ENCODE results near the gene GTF3A. TPM values are rescaled to one million over a fixed set of nuclear protein-coding genes. Genes with fewer than 3 reads are reported as not detected.

The GTF3A gene
- total and polyA plus RNA-seq, 2 of the 4 experiments (the other 2 are of a cell fraction), result 74.1 to 116 TPM

DNA sequence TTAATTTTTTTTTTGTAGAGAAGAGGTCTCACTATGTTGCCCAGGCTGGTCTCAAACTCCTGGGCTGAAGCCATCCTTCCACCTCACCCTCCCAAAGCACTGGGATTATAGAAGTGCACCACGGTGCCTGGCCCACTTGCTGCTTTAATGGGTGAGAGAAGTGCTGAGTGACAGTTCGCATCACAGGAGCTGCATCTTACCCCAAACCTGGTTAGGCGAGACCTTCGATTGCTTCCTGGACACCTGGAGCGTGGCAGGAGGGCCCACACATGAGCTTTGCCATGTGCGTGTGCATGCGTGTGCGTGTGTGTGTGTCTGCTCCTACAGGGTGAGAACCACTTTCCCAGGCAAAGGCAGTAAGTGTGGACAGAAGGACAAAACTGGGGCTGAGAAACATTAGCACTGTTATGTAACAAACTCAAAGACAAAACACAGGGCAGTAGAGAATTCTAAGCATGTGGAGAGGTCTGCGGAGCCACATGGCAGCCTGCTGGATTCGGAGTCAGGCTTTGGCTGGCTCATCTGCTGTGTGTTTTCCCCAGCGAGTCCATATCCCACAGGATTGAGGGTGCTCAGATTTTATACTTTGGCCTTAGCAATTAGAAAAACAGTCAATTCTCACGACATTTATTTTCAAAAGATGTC is 37.6 kb downstream of the GTF3A start:
- H3K9ac ChIP-seq (ENCODE audit: low read depth, low read length), result no peak overlapping the region
- no peak overlapping the region for H2BK15ac ChIP-seq (ENCODE audit: low read depth, low read length)
- H4K20me1 ChIP-seq (ENCODE audit: insufficient read depth, low read length), result no peaks in the 10 kb centered on the region
- dilution Hi-C loops (cut with HindIII; ENCODE audit: low sequenced_read_pairs, unreplicated experiment) (no loop called here), in situ Hi-C loops (cut with MboI; ENCODE audit: low sequenced_read_pairs) (no loop called here), intact Hi-C loops (cut with micrococcal nuclease) (no loop called here)
- TF ChIP-seq RAD21 (IDR thresholded peaks at IDR 0.05; ENCODE audit: low read length) (no peak), POLR2A (IDR thresholded peaks at IDR 0.05; ENCODE audit: low read depth, low read length) (no peak), MAFK (IDR thresholded peaks at IDR 0.05; ENCODE audit: low read depth, low read length) (no peak), NFE2L2 (IDR thresholded peaks at IDR 0.05; ENCODE audit: low read depth, low read length) (no peak), BHLHE40 (IDR thresholded peaks at IDR 0.05; ENCODE audit: low read depth, low read length) (no peak), RCOR1 (IDR thresholded peaks at IDR 0.05; ENCODE audit: insufficient replicate concordance, low read length) (no peak), CEBPB (IDR thresholded peaks at IDR 0.05; ENCODE audit: low read depth, low read length) (no peak), MAZ (IDR thresholded peaks at IDR 0.05; ENCODE audit: borderline replicate concordance, low read depth, low read length) (no peak), SMC3 (IDR thresholded peaks at IDR 0.05; ENCODE audit: low read depth, low read length) (no peak), MXI1 (IDR thresholded peaks at IDR 0.05; ENCODE audit: borderline replicate concordance, low read depth, low read length) (no peak), FOS (IDR thresholded peaks at IDR 0.05; ENCODE audit: low read depth, low read length) (no peak), CHD1 (IDR thresholded peaks at IDR 0.05; ENCODE audit: low read depth, low read length) (no peak), RFX5 (IDR thresholded peaks at IDR 0.05; ENCODE audit: low read depth, low read length) (no peak)
- TF ChIP-seq, protein P1, sequence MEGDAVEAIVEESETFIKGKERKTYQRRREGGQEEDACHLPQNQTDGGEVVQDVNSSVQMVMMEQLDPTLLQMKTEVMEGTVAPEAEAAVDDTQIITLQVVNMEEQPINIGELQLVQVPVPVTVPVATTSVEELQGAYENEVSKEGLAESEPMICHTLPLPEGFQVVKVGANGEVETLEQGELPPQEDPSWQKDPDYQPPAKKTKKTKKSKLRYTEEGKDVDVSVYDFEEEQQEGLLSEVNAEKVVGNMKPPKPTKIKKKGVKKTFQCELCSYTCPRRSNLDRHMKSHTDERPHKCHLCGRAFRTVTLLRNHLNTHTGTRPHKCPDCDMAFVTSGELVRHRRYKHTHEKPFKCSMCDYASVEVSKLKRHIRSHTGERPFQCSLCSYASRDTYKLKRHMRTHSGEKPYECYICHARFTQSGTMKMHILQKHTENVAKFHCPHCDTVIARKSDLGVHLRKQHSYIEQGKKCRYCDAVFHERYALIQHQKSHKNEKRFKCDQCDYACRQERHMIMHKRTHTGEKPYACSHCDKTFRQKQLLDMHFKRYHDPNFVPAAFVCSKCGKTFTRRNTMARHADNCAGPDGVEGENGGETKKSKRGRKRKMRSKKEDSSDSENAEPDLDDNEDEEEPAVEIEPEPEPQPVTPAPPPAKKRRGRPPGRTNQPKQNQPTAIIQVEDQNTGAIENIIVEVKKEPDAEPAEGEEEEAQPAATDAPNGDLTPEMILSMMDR (conservative IDR thresholded peaks at IDR 0.05; ENCODE audit: low read depth, low read length), result no peak
- TF ChIP-seq, protein P2, sequence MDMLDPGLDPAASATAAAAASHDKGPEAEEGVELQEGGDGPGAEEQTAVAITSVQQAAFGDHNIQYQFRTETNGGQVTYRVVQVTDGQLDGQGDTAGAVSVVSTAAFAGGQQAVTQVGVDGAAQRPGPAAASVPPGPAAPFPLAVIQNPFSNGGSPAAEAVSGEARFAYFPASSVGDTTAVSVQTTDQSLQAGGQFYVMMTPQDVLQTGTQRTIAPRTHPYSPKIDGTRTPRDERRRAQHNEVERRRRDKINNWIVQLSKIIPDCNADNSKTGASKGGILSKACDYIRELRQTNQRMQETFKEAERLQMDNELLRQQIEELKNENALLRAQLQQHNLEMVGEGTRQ (IDR thresholded peaks at IDR 0.05; ENCODE audit: low read depth, low read length), result no peak
- TF ChIP-seq, protein P3, sequence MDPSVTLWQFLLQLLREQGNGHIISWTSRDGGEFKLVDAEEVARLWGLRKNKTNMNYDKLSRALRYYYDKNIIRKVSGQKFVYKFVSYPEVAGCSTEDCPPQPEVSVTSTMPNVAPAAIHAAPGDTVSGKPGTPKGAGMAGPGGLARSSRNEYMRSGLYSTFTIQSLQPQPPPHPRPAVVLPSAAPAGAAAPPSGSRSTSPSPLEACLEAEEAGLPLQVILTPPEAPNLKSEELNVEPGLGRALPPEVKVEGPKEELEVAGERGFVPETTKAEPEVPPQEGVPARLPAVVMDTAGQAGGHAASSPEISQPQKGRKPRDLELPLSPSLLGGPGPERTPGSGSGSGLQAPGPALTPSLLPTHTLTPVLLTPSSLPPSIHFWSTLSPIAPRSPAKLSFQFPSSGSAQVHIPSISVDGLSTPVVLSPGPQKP (IDR thresholded peaks at IDR 0.05; ENCODE audit: borderline replicate concordance, low read depth, low read length), result no peak
- no peak for DNase-seq
- H3K27ac ChIP-seq (ENCODE audit: insufficient read depth, low read length), result no peak overlapping the region
- H3K36me3 ChIP-seq (ENCODE audit: control insufficient read depth, insufficient read depth, low read length), result no peaks in the 10 kb centered on the region
- H3K23ac ChIP-seq (ENCODE audit: low read depth, low read length), result no peak overlapping the region; the same call in 1 of the 2 replicates
- H3K4ac ChIP-seq (ENCODE audit: low read depth, low read length), result no peak overlapping the region
- peaks cover 10% of the 10 kb centered on the region for H3K27me3 ChIP-seq (ENCODE audit: control insufficient read depth, insufficient read depth, low read length)
- no peak overlapping the region for H2AK5ac ChIP-seq (ENCODE audit: low read depth, low read length)
- no peak overlapping the region for H2BK20ac ChIP-seq (ENCODE audit: low read depth, low read length)
- H3K4me3 ChIP-seq (ENCODE audit: insufficient read depth, low read depth, low read length), result no peak overlapping the region
- WGBS, 2 experiments (ENCODE audit: extremely low coverage in 2 of 2, insufficient read length in 1 of 2), result 89% methylated on average over 7 of the region's 12 CpGs; no CpG with 5 or more reads in 1 of the 2 experiments
- H3K79me1 ChIP-seq (ENCODE audit: low read depth in 1 of 2, low read length in 2 of 2), result no peaks in the 10 kb centered on the region
- BruUV-seq (replicated peaks), result no TSS peak
- no peak overlapping the region for H3K14ac ChIP-seq (replicated peaks; ENCODE audit: low read depth, low read length)
- H2AK9ac ChIP-seq (replicated peaks; ENCODE audit: low read depth, low read length, poor library complexity), result no peak overlapping the region
- POLR2A ChIA-PET (ENCODE audit: unreplicated experiment), result no interaction called here
- no peak for ATAC-seq (ENCODE audit: low read depth)
- H3K18ac ChIP-seq (ENCODE audit: low read depth, low read length), result no peak overlapping the region
- H3K4me1 ChIP-seq (ENCODE audit: control insufficient read depth, insufficient read depth, low read length), result no peaks in the 10 kb centered on the region
- H2BK5ac ChIP-seq (ENCODE audit: low read depth, low read length, poor library complexity, severe bottlenecking), result no peak overlapping the region
- CTCF ChIA-PET, result interaction anchor here (0.6 kb wide), 1 partner anchor 959 kb away, joined by 3 read pairs; no protein-coding TSS in a partner anchor
- no peak overlapping the region for H2BK120ac ChIP-seq (ENCODE audit: low read depth, low read length)
- H4K91ac ChIP-seq (ENCODE audit: insufficient read depth, low read depth, low read length), result no peak overlapping the region
- no peak overlapping the region for H3K4me2 ChIP-seq (ENCODE audit: low read depth, low read length)
- H2AFZ ChIP-seq (replicated peaks; ENCODE audit: low read length, poor library complexity), result peak overlapping the region; percentile 23
- H4K5ac ChIP-seq (ENCODE audit: low read depth, low read length), result no peak overlapping the region
- no peaks in the 10 kb centered on the region for H3K9me1 ChIP-seq (ENCODE audit: insufficient read depth, low read length)
- H3K9me3 ChIP-seq (ENCODE audit: control insufficient read depth, insufficient read depth, low read length), result no peaks in the 10 kb centered on the region
- no peak overlapping the region for H3K56ac ChIP-seq (ENCODE audit: extremely low read depth, insufficient read depth, low read length)
- no peak overlapping the region for H4K8ac ChIP-seq (ENCODE audit: low read depth in 2 of 2, low read length in 2 of 2)

Measured in IMR-90 (cell line).